Measurements from ENCODE around the gene TRIM47. TPM values are rescaled to one million over a fixed set of nuclear protein-coding genes. Genes with fewer than 3 reads are reported as not detected.

TRIM47 gene
- total RNA-seq, 1 experiment from 2014 or later = 2.5 TPM

- TF ChIP-seq CTCF (IDR thresholded peaks at IDR 0.05; ENCODE audit: insufficient read depth in 1 of 2, low read depth in 1 of 2, low read length in 1 of 2, severe bottlenecking in 1 of 2, unreplicated experiment in 1 of 2) = no peak
- peaks cover 21% of the 10 kb centered on the region for H3K4me1 Mint-ChIP-seq (ENCODE audit: low read depth, unreplicated experiment)
- intact Hi-C loops (cut with micrococcal nuclease; ENCODE audit: unreplicated experiment) = no loop called here
- Histone ChIP-seq H3K4me1 (peaks cover 41% of the 10 kb centered on the region), H3K9me3 (no peaks in the 10 kb centered on the region), H3K27me3 (replicated peaks; ENCODE audit: control insufficient read depth, insufficient read depth, low read length) (no peaks in the 10 kb centered on the region), H3K4me3 (ENCODE audit: low read depth, low read length) (no peak overlapping the region), H3K36me3 (ENCODE audit: control insufficient read depth, insufficient read depth, low read length) (peaks cover under 1% of the 10 kb centered on the region)
- no TSS peak for BruUV-seq (replicated peaks)
- no peak for DNase-seq
- peaks cover 17% of the 10 kb centered on the region for H3K36me3 Mint-ChIP-seq (ENCODE audit: insufficient read depth, unreplicated experiment)
- ChIA-PET POLR2A (no interaction called here), CTCF (interaction anchor here (1.1 to 1.2 kb wide), 3 partner anchors 12 to 78 kb away, joined by 3 to 5 read pairs (median 3); partner anchors contain the start of genes GALK1 and WBP2)
- H3K9me3 Mint-ChIP-seq (ENCODE audit: unreplicated experiment) = no peaks in the 10 kb centered on the region
- H3K27ac Mint-ChIP-seq (ENCODE audit: unreplicated experiment) = no peak overlapping the region
- no peak overlapping the region for H3K4me3 Mint-ChIP-seq (ENCODE audit: unreplicated experiment)
- no peaks in the 10 kb centered on the region for H3K27me3 Mint-ChIP-seq (ENCODE audit: insufficient read depth, unreplicated experiment)
Observed at GRCh38 chr17:75842963-75843576, 35.3 kb downstream of the TRIM47 start.

GRCh38 chr17:75842411-75842810 lies 36.0 kb downstream of the TRIM47 start:
- Mint-ChIP-seq H3K36me3 (ENCODE audit: insufficient read depth, unreplicated experiment) (peaks cover 16% of the 10 kb centered on the region), H3K27me3 (ENCODE audit: insufficient read depth, unreplicated experiment) (no peaks in the 10 kb centered on the region), H3K4me3 (ENCODE audit: unreplicated experiment) (no peak overlapping the region), H3K27ac (ENCODE audit: unreplicated experiment) (peak overlapping the region; percentile 36), H3K4me1 (ENCODE audit: low read depth, unreplicated experiment) (peaks cover 14% of the 10 kb centered on the region), H3K9me3 (ENCODE audit: unreplicated experiment) (no peaks in the 10 kb centered on the region)
- Histone ChIP-seq H3K27me3 (replicated peaks; ENCODE audit: control insufficient read depth, insufficient read depth, low read length) (no peaks in the 10 kb centered on the region), H3K4me1 (peaks cover 38% of the 10 kb centered on the region), H3K4me3 (ENCODE audit: low read depth, low read length) (no peak overlapping the region), H3K36me3 (ENCODE audit: control insufficient read depth, insufficient read depth, low read length) (no peaks in the 10 kb centered on the region; the same call in 1 of the 2 replicates), H3K9me3 (no peaks in the 10 kb centered on the region)
- BruUV-seq (replicated peaks) = no TSS peak
- ChIA-PET POLR2A (no interaction called here), CTCF (interaction anchor here (1.2 kb wide), 1 partner anchor 78 kb away, joined by 3 read pairs; the partner anchor contains the start of gene GALK1)
- no peak for DNase-seq
- no peak for TF ChIP-seq CTCF (IDR thresholded peaks at IDR 0.05; ENCODE audit: insufficient read depth in 1 of 2, low read depth in 1 of 2, low read length in 1 of 2, severe bottlenecking in 1 of 2, unreplicated experiment in 1 of 2)
- intact Hi-C loops (cut with micrococcal nuclease; ENCODE audit: unreplicated experiment) = no loop called here

GRCh38 chr17:75840799-75841164 lies 37.6 kb downstream of the TRIM47 start:
- Mint-ChIP-seq H3K27me3 (ENCODE audit: insufficient read depth, unreplicated experiment) (no peaks in the 10 kb centered on the region), H3K4me3 (ENCODE audit: unreplicated experiment) (no peak overlapping the region), H3K4me1 (ENCODE audit: low read depth, unreplicated experiment) (peaks cover 6% of the 10 kb centered on the region), H3K9me3 (ENCODE audit: unreplicated experiment) (no peaks in the 10 kb centered on the region), H3K36me3 (ENCODE audit: insufficient read depth, unreplicated experiment) (no peaks in the 10 kb centered on the region), H3K27ac (ENCODE audit: unreplicated experiment) (no peak overlapping the region)
- TF ChIP-seq CTCF (IDR thresholded peaks at IDR 0.05; ENCODE audit: insufficient read depth in 1 of 2, low read depth in 1 of 2, low read length in 1 of 2, severe bottlenecking in 1 of 2, unreplicated experiment in 1 of 2) = no peak
- CTCF ChIA-PET = interaction anchor here (0.6 to 0.8 kb wide), 6 partner anchors 13 to 1593 kb away, joined by 3 to 10 read pairs (median 4); no protein-coding TSS in a partner anchor
- no peak for DNase-seq
- Histone ChIP-seq H3K27me3 (replicated peaks; ENCODE audit: control insufficient read depth, insufficient read depth, low read length) (no peaks in the 10 kb centered on the region), H3K36me3 (ENCODE audit: control insufficient read depth, insufficient read depth, low read length) (no peaks in the 10 kb centered on the region), H3K4me3 (ENCODE audit: low read depth, low read length) (no peak overlapping the region), H3K4me1 (peaks cover 22% of the 10 kb centered on the region), H3K9me3 (no peaks in the 10 kb centered on the region)
- BruUV-seq (replicated peaks) = no TSS peak
- intact Hi-C loops (cut with micrococcal nuclease; ENCODE audit: unreplicated experiment) = no loop called here
- POLR2A ChIA-PET = interaction anchor here (0.6 kb wide), 1 partner anchor 13 kb away, joined by 7 read pairs; no protein-coding TSS in a partner anchor
